Measurements from ENCODE around the gene SLC35G6. TPM values are rescaled to one million over a fixed set of nuclear protein-coding genes. Genes with fewer than 3 reads are reported as not detected.
A peak's percentile ranks its signal among the peaks of the same experiment; 100 is the strongest.

Gene SLC35G6
- total RNA-seq, 2 donors from 2014 or later = 0.25 TPM; not detected in 1

GRCh38 chr17:7442142-7442541, 39.1 kb upstream of the SLC35G6 start:
- H3K36me3 Mint-ChIP-seq (ENCODE audit: insufficient read depth in 2 of 2) = peaks cover 2 to 6% of the 10 kb centered on the region in 2 donors
- H3K4me3 Mint-ChIP-seq = no peak overlapping the region
- DNase-seq (no peak), ATAC-seq (replicated peaks in 1 of 2) (no peak)
- peaks cover 48% of the 10 kb centered on the region for H3K4me1 Mint-ChIP-seq (ENCODE audit: low read depth)
- H3K27ac Mint-ChIP-seq = no peak overlapping the region
- no peaks in the 10 kb centered on the region for H3K9me3 Mint-ChIP-seq
- H3K27me3 Mint-ChIP-seq (ENCODE audit: low read depth) = peaks cover 75% of the 10 kb centered on the region

DNA sequence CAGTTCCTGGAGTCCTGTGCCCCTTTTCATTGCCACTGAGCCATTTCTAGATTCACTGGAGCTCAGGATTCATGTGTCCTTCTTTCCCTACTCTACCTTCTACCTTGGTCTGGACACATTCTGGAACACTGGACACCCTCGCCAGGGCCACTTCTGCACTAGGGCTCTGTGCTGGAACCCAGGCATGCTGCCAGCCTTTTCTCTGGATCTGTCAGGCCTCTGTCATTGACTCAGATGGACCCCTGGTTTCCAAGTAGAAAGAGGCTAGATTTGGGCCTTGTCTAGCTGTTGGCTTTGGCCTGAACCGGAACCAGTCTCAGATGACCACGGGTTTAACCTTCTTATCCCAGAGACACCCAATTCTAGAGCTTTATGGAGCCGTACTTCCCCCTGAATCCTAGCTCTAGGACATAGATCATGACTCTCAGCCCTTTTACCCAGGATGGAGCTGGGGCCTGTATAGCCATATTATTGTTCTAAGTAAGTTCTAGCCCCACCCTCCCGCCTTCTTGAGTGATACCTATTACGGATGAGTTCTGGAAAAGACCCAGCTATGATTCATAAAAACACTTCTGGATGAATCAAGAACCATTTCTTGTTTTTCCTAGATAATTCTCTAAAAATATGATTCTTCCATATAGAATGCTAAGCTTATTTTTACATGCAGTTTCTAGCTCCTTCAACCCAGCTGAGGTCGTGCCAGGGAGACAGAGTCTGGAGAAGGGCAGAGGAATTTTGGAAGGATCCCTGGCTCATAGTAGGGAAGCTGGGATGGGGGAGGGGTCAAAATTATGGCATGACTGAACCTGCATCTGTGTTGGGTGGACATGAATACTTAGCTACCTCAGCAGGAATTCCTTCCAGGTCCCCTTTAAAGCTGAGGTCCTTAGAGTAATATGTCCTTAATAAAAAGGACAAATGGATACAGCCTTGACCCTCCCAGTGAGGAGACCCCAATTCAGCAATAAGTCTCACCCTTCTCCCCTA, 37.5 kb upstream of the SLC35G6 start:
- H3K9me3 Mint-ChIP-seq = peaks cover 0 to 1% of the 10 kb centered on the region in 2 donors
- peaks cover 2 to 4% of the 10 kb centered on the region in 2 donors for H3K36me3 Mint-ChIP-seq (ENCODE audit: insufficient read depth in 2 of 2)
- H3K4me1 Mint-ChIP-seq (ENCODE audit: low read depth) = peaks cover 39% of the 10 kb centered on the region
- peaks cover 76% of the 10 kb centered on the region for H3K27me3 Mint-ChIP-seq (ENCODE audit: low read depth)
- H3K27ac Mint-ChIP-seq = no peak overlapping the region
- ATAC-seq (replicated peaks in 1 of 2) (no peak), DNase-seq (no peak)
- no peak overlapping the region for H3K4me3 Mint-ChIP-seq

- Mint-ChIP-seq H3K9me3 (peaks cover 0 to 1% of the 10 kb centered on the region in 2 donors), H3K27ac (no peak within 1 kb of the TSS), H3K27me3 (ENCODE audit: low read depth) (peaks cover 70% of the 10 kb centered on the region), H3K4me1 (ENCODE audit: low read depth) (peaks cover 33% of the 10 kb centered on the region), H3K36me3 (ENCODE audit: insufficient read depth in 2 of 2) (peaks cover 2 to 5% of the 10 kb centered on the region in 2 donors), H3K4me3 (peak within 1 kb of the TSS; percentile 82 to 83)
- ATAC-seq (replicated peaks in 1 of 2) (peak; percentile 35 to 68), DNase-seq (peak; percentile 36 to 43)
These were observed 36.3 kb upstream of the SLC35G6 start, which contains the start of gene CHRNB1 for GRCh38 chr17:7444682-7445618. CHRNB1 (plus strand) TSS chr17:7445061; CDS start chr17:7445128, 67 bp downstream.

GRCh38 chr17:7445619-7445968, 35.7 kb upstream of the SLC35G6 start:
- ATAC-seq (replicated peaks in 1 of 2) (peak; percentile 71 to 84), DNase-seq (peak; percentile 39 to 50)
- Mint-ChIP-seq H3K4me1 (ENCODE audit: low read depth) (peaks cover 26% of the 10 kb centered on the region), H3K4me3 (peak overlapping the region; percentile 82 to 83), H3K36me3 (ENCODE audit: insufficient read depth in 2 of 2) (peaks cover 0 to 3% of the 10 kb centered on the region in 2 donors), H3K9me3 (peaks cover 0 to 1% of the 10 kb centered on the region in 2 donors), H3K27me3 (ENCODE audit: low read depth) (peaks cover 64% of the 10 kb centered on the region), H3K27ac (no peak overlapping the region)

GRCh38 chr17:7448461-7448860, 32.8 kb upstream of the SLC35G6 start:
- Mint-ChIP-seq H3K4me3 (no peak overlapping the region), H3K27ac (no peak overlapping the region), H3K27me3 (ENCODE audit: low read depth) (peaks cover 39% of the 10 kb centered on the region), H3K9me3 (peaks cover 0 to 1% of the 10 kb centered on the region in 2 donors), H3K4me1 (ENCODE audit: low read depth) (peaks cover 24% of the 10 kb centered on the region), H3K36me3 (ENCODE audit: insufficient read depth in 2 of 2) (peaks cover 0 to 3% of the 10 kb centered on the region in 2 donors)
- no peak for ATAC-seq (replicated peaks in 1 of 2)
- no peak for DNase-seq

- no peaks in the 10 kb centered on the region for H3K27me3 Mint-ChIP-seq (ENCODE audit: low read depth)
- DNase-seq (no peak), ATAC-seq (replicated peaks in 1 of 2) (no peak)
- no peaks in the 10 kb centered on the region for H3K9me3 Mint-ChIP-seq
- peaks cover 17% of the 10 kb centered on the region for H3K4me1 Mint-ChIP-seq (ENCODE audit: low read depth)
- H3K36me3 Mint-ChIP-seq (ENCODE audit: insufficient read depth in 2 of 2) = peaks cover 4 to 7% of the 10 kb centered on the region in 2 donors
- no peak overlapping the region for H3K27ac Mint-ChIP-seq
- H3K4me3 Mint-ChIP-seq = no peak overlapping the region
These were observed 21.2 kb upstream of the SLC35G6 start for GRCh38 chr17:7459961-7460545.

- Mint-ChIP-seq H3K4me1 (ENCODE audit: low read depth) (peaks cover 13% of the 10 kb centered on the region), H3K36me3 (ENCODE audit: insufficient read depth in 2 of 2) (peaks cover 0 to 1% of the 10 kb centered on the region in 2 donors), H3K9me3 (no peaks in the 10 kb centered on the region), H3K4me3 (no peak overlapping the region), H3K27ac (peak overlapping the region; percentile 29), H3K27me3 (ENCODE audit: low read depth) (no peaks in the 10 kb centered on the region)
- DNase-seq (no peak), ATAC-seq (replicated peaks in 1 of 2) (no peak)
These were observed 20.2 kb upstream of the SLC35G6 start for GRCh38 chr17:7460850-7461660.

DNA sequence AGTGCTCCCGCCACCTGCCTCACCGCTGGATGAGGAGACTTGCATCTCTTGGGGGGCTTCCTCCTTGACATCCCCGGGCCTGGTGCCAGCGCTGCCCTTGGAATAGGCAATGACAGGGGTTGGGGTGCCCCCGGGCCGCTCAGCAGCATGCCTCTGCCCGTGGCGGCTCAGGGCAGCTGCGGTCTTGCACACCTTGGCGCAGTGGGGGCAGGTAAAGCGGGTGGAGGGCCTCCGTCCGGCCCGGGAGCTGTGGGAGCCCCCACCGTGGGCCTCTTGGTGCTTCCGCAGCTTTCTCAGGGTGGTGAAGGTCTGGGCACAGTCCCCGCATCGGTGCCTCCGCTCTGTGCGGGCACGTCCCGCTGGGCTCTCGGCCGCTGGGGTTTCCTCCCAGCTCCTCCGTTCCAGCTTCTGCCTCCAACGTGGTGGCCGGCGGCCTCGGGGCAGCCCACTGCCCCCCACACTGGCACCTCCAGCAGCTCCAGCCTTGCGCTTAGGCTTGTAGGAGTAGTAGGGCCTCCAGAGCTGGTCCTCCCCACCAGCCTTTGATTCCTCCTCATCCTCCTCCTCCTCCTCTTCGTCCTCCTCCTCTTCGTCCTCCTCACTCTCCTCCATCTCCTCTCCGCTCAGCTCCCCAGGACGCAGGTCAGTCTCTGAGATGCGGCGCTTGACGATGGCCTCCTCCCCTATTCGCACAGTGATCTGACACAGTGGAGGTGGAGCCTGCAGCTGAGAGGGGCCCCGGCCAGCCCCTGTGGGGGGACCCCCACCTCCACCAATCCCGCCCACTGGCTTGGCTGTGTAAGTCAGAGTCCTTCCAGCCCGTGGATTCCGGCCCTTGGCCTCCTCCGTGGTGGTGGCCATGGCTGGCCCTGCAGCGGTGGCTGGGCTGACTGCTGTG, 18.5 kb upstream of the SLC35G6 start:
- Mint-ChIP-seq H3K4me3 (no peak overlapping the region), H3K27me3 (ENCODE audit: low read depth) (no peaks in the 10 kb centered on the region), H3K27ac (no peak overlapping the region), H3K4me1 (ENCODE audit: low read depth) (peaks cover 9% of the 10 kb centered on the region), H3K9me3 (no peaks in the 10 kb centered on the region), H3K36me3 (ENCODE audit: insufficient read depth in 2 of 2) (no peaks in the 10 kb centered on the region)
- no peak for DNase-seq
- no peak for ATAC-seq (replicated peaks in 1 of 2)

GRCh38 chr17:7463372-7463846, 17.8 kb upstream of the SLC35G6 start:
- no peak for ATAC-seq (replicated peaks in 1 of 2)
- Mint-ChIP-seq H3K4me1 (ENCODE audit: low read depth) (peaks cover 10% of the 10 kb centered on the region), H3K4me3 (no peak overlapping the region), H3K27me3 (ENCODE audit: low read depth) (no peaks in the 10 kb centered on the region), H3K27ac (no peak overlapping the region), H3K36me3 (ENCODE audit: insufficient read depth in 2 of 2) (peaks cover 0 to 1% of the 10 kb centered on the region in 2 donors), H3K9me3 (no peaks in the 10 kb centered on the region)
- no peak for DNase-seq

- H3K4me3 Mint-ChIP-seq = no peak overlapping the region
- H3K27ac Mint-ChIP-seq = no peak overlapping the region
- H3K27me3 Mint-ChIP-seq (ENCODE audit: low read depth) = no peaks in the 10 kb centered on the region
- ATAC-seq (replicated peaks in 1 of 2) (no peak), DNase-seq (no peak)
- H3K9me3 Mint-ChIP-seq = no peaks in the 10 kb centered on the region
- peaks cover 0 to 1% of the 10 kb centered on the region in 2 donors for H3K36me3 Mint-ChIP-seq (ENCODE audit: insufficient read depth in 2 of 2)
- peaks cover 10% of the 10 kb centered on the region for H3K4me1 Mint-ChIP-seq (ENCODE audit: low read depth)
These were observed 17.2 kb upstream of the SLC35G6 start for GRCh38 chr17:7464081-7464480.

GRCh38 chr17:7465597-7466275, 15.5 kb upstream of the SLC35G6 start:
- H3K9me3 Mint-ChIP-seq = no peaks in the 10 kb centered on the region
- H3K4me3 Mint-ChIP-seq = no peak overlapping the region
- no peak overlapping the region for H3K27ac Mint-ChIP-seq
- peaks cover 0 to 1% of the 10 kb centered on the region in 2 donors for H3K36me3 Mint-ChIP-seq (ENCODE audit: insufficient read depth in 2 of 2)
- ATAC-seq (replicated peaks in 1 of 2) = no peak
- DNase-seq = no peak
- peaks cover 10% of the 10 kb centered on the region for H3K4me1 Mint-ChIP-seq (ENCODE audit: low read depth)
- H3K27me3 Mint-ChIP-seq (ENCODE audit: low read depth) = no peaks in the 10 kb centered on the region

All from activated T-cell treated with anti-CD3 and anti-CD28 coated beads, Interleukin-2, amount 50 U/mL, for 72 hours (primary cell).